ENCODE data around the gene CDK14.
A peak's percentile ranks its signal among the peaks of the same experiment; 100 is the strongest.

DNA sequence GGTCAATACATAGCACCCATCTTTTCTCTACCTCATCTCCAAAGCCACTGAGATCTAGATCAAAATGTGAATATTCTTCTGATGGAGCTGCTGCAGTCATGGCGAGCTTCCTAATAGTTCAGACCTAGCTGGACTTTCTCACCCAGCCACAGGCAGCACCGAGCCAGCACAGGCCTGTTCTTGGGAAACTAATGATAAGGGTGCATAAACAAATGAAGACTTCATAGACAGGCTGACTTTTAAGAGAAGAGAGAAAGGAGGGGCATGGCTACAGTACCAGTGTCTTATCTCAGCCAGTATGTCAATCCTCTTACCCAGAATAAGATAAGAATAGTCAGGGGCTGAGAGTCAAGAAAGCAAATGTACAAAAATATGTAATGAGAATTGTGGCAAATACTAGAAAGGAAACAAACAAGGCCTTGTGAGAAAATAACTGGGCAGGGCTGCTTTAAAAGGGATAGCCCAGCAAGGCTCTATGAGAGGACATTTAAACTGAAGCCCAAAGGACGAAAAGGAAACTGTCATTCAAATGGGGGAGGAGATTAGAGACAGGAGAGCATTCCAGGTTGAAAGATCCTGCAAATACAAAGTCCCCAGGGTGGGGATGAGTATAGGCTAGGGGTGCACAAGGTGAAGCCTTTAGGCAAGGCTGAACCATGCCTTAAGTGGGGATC lies 21.8 kb upstream of the CDK14 start:
- TF ChIP-seq SP1 (IDR thresholded peaks at IDR 0.05) (peak; percentile 33), RAD21 (IDR thresholded peaks at IDR 0.05) (peak in 1 of 2 donors; percentile 18), MAX (IDR thresholded peaks at IDR 0.05) (no peak), CTCF (IDR thresholded peaks at IDR 0.05; ENCODE audit: low read depth, low read length, missing input control) (no peak), RXRA (IDR thresholded peaks at IDR 0.05) (no peak), TAF1 (conservative IDR thresholded peaks at IDR 0.05) (no peak), REST (IDR thresholded peaks at IDR 0.05) (no peak), GABPA (IDR thresholded peaks at IDR 0.05 in 1 of 2, conservative IDR thresholded peaks at IDR 0.05 in 1 of 2) (no peak), EGR1 (IDR thresholded peaks at IDR 0.05; ENCODE audit: low read depth in 2 of 2) (no peak)
- TF ChIP-seq, protein P1, sequence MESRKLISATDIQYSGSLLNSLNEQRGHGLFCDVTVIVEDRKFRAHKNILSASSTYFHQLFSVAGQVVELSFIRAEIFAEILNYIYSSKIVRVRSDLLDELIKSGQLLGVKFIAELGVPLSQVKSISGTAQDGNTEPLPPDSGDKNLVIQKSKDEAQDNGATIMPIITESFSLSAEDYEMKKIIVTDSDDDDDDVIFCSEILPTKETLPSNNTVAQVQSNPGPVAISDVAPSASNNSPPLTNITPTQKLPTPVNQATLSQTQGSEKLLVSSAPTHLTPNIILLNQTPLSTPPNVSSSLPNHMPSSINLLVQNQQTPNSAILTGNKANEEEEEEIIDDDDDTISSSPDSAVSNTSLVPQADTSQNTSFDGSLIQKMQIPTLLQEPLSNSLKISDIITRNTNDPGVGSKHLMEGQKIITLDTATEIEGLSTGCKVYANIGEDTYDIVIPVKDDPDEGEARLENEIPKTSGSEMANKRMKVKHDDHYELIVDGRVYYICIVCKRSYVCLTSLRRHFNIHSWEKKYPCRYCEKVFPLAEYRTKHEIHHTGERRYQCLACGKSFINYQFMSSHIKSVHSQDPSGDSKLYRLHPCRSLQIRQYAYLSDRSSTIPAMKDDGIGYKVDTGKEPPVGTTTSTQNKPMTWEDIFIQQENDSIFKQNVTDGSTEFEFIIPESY (IDR thresholded peaks at IDR 0.05), result no peak
- TF ChIP-seq, protein P2, sequence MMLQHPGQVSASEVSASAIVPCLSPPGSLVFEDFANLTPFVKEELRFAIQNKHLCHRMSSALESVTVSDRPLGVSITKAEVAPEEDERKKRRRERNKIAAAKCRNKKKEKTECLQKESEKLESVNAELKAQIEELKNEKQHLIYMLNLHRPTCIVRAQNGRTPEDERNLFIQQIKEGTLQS (IDR thresholded peaks at IDR 0.05), result no peak
